HepG2 (cell line): ENCODE data around the gene GPC6. TPM values are rescaled to one million over a fixed set of nuclear protein-coding genes. Genes with fewer than 3 reads are reported as not detected.

ENCODE experiments used
- ATAC-seq: fragments of 200-7000 bp; cut with Tn5 transposase; 3 replicates; pipeline ENCODE4 v1.9.1; 2020; ENCODE audit warnings: mild to moderate bottlenecking, moderate library complexity
- BruUV-seq: library from RNA; stranded (reverse); fragments of 400-500 nt; replicated peaks from 2 replicates; lab custom pipeline; 2021; lab: Mats Ljungman, UMichigan
- CTCF ChIA-PET: fragments of 300-600 bp; formaldehyde crosslinking; extraction: SDS; loops from one replicate; lab custom pipeline; 2021; ENCODE audit warnings: low total read pairs, inconsistent platforms, low intra/inter-chr PET ratio; lab: Yijun Ruan, JAX
- POLR2A ChIA-PET: fragments of 350-600 bp; sonication (Branson Sonifier 250); formaldehyde crosslinking; loops from one replicate; lab custom pipeline; 2020; ENCODE audit warnings: antibody characterized with exemption, inconsistent platforms; lab: Yijun Ruan, JAX
- DNase-seq: peaks from one replicate; pipeline ENCODE4 v3.0.0-alpha.2; 2015; ENCODE audit warnings: low spot score
- FAIRE-seq: peaks from 3 replicates; lab custom pipeline; 2011; peaks lifted over from hg19 to GRCh38; lab: Jason Lieb, UNC
- H2AFZ ChIP-seq: one replicate; pipeline ENCODE4 v1.6.1; 2011; ENCODE audit warnings: low read length, inconsistent platforms
- H3K27ac ChIP-seq: fragments of 300-600 bp; 3 replicates; pipeline ENCODE4 v1.8.0; 2011; ENCODE audit warnings: mixed run types, mild to moderate bottlenecking, mixed read lengths, low read length, inconsistent platforms; ENCODE audit not compliant: insufficient read depth; ENCODE audit errors: extremely low read length
- H3K27me3 ChIP-seq, 2 experiments: fragments of 200-600 bp in 1 of 2; 2 replicates in 1 of 2; 3 replicates in 1 of 2; pipeline versions ENCODE4 v1.6.0 to v1.8.0; 2011; ENCODE audit warnings: low read length in 2 of 2, mild to moderate bottlenecking in 2 of 2, moderate library complexity in 2 of 2, inconsistent platforms in 1 of 2; ENCODE audit not compliant: insufficient read depth in 2 of 2, control insufficient read depth in 1 of 2
- H3K36me3 ChIP-seq, 2 experiments: fragments of 200-600 bp in 1 of 2; replicated peaks in 1 of 2; 2 replicates in 1 of 2; 3 replicates in 1 of 2; pipeline versions ENCODE4 v1.5.1 to v1.8.0; 2011; ENCODE audit warnings: low read length in 2 of 2, inconsistent platforms in 1 of 2; ENCODE audit not compliant: insufficient read depth in 2 of 2, control insufficient read depth in 1 of 2
- H3K4me1 ChIP-seq: 2 replicates; pipeline ENCODE4 v1.5.1; 2012; ENCODE audit warnings: low read length, inconsistent platforms; ENCODE audit not compliant: insufficient read depth
- H3K4me2 ChIP-seq: 2 replicates; pipeline ENCODE4 v1.6.0; 2011; ENCODE audit warnings: low read depth, low read length, inconsistent platforms
- H3K4me3 ChIP-seq, 3 experiments: fragments of 200-600 bp in 1 of 3; sonication (generic), shearing (Covaris generic) in 1 of 3; replicated peaks in 1 of 3; 2 replicates each; pipeline ENCODE4 v1.5.1; 2011 to 2016; ENCODE audit warnings: low read length in 3 of 3, inconsistent platforms in 2 of 3, low read depth in 2 of 3, mild to moderate bottlenecking in 2 of 3, control low read depth in 1 of 3, mixed read lengths in 1 of 3; ENCODE audit not compliant: insufficient read depth in 1 of 3
- H3K79me2 ChIP-seq: one replicate; pipeline ENCODE4 v1.6.1; 2011; ENCODE audit warnings: low read length, inconsistent platforms; ENCODE audit not compliant: insufficient read depth
- H3K9ac ChIP-seq: 2 replicates; pipeline ENCODE4 v1.6.0; 2011; ENCODE audit warnings: mild to moderate bottlenecking, low read depth, low read length, inconsistent platforms; ENCODE audit not compliant: insufficient read depth
- H3K9me3 ChIP-seq: 2 replicates; pipeline ENCODE4 v1.5.1; 2012; ENCODE audit warnings: mild to moderate bottlenecking, low read length
- H4K20me1 ChIP-seq: 2 replicates; pipeline ENCODE4 v1.6.0; 2011; ENCODE audit warnings: inconsistent platforms, mild to moderate bottlenecking, low read length, moderate library complexity; ENCODE audit not compliant: insufficient read depth
- ERF ChIP-seq: IDR thresholded peaks from 2 replicates; pipeline ENCODE4 v1.6.1; 2018; ENCODE audit warnings: missing biosample characterization, missing genetic modification reagents
- GATAD1 ChIP-seq: IDR thresholded peaks from 2 replicates; pipeline ENCODE4 v1.6.1; 2016; ENCODE audit warnings: missing genetic modification reagents, missing compliant biosample characterization
- HNRNPH1 ChIP-seq: fragments of 200-400 bp; formaldehyde crosslinking; optimal IDR thresholded peaks from 2 replicates; pipeline ENCODE3; 2017; ENCODE audit warnings: mild to moderate bottlenecking, low read depth, low read length
- HOXA3 ChIP-seq: sonication (generic); formaldehyde crosslinking; IDR thresholded peaks from 2 replicates; pipeline ENCODE4 v1.5.0; 2020; ENCODE audit warnings: missing genetic modification reagents
- HOXA9 ChIP-seq: sonication (generic); formaldehyde crosslinking; IDR thresholded peaks from 2 replicates; pipeline ENCODE4 v1.8.1; 2022; ENCODE audit warnings: missing genetic modification reagents, mild to moderate bottlenecking, moderate library complexity, borderline replicate concordance
- JDP2 ChIP-seq: sonication (generic); formaldehyde crosslinking; IDR thresholded peaks from 2 replicates; pipeline ENCODE4 v1.8.1; 2022; ENCODE audit warnings: missing genetic modification reagents, borderline replicate concordance
- MTA3 ChIP-seq: sonication (generic); formaldehyde crosslinking; IDR thresholded peaks from 2 replicates; pipeline ENCODE4 v1.4.0; 2020; ENCODE audit warnings: missing genetic modification reagents
- NCOA5 ChIP-seq: sonication (generic); formaldehyde crosslinking; IDR thresholded peaks from 2 replicates; pipeline ENCODE4 v1.4.0; 2020; ENCODE audit warnings: missing genetic modification reagents
- PAX8 ChIP-seq: sonication (generic); formaldehyde crosslinking; IDR thresholded peaks from 2 replicates; pipeline ENCODE4 v1.8.0; 2022; ENCODE audit warnings: mild to moderate bottlenecking, missing genetic modification reagents, borderline replicate concordance
- ZMAT3 ChIP-seq: sonication (generic); formaldehyde crosslinking; conservative IDR thresholded peaks from 2 replicates; pipeline ENCODE4 v1.7.0; 2021; ENCODE audit warnings: missing genetic modification reagents
- ZNF572 ChIP-seq: sonication (generic); formaldehyde crosslinking; IDR thresholded peaks from 2 replicates; pipeline ENCODE4 v1.5.1; 2020; ENCODE audit warnings: mild to moderate bottlenecking, missing genetic modification reagents
- ZNF616 ChIP-seq: sonication (generic); formaldehyde crosslinking; IDR thresholded peaks from 2 replicates; pipeline ENCODE4 v1.5.0; 2020; ENCODE audit warnings: low read depth, mild to moderate bottlenecking, missing genetic modification reagents
- ZNF724P ChIP-seq: sonication (generic); formaldehyde crosslinking; IDR thresholded peaks from 2 replicates; pipeline ENCODE4 v1.8.0; 2022; ENCODE audit warnings: missing genetic modification reagents, borderline replicate concordance
- ZSCAN30 ChIP-seq: sonication (generic); formaldehyde crosslinking; IDR thresholded peaks from 2 replicates; pipeline ENCODE4 v1.5.0; 2020; ENCODE audit warnings: mild to moderate bottlenecking, missing genetic modification reagents
- WGBS: methylation state at CpG from one replicate; pipeline ENCODE4 v1.1.6; 2017; ENCODE audit warnings: low lambda C conversion rate; 5-methylcytosine and 5-hydroxymethylcytosine counted together
- in situ Hi-C: cut with HindIII; loops from 2 replicates; pipeline ENCODE4 v1.10.0; 2017; ENCODE audit warnings: low pct_unique_long_range_greater_than_20kb; ENCODE audit not compliant: extremely low pct_ligation_motif_present
- intact Hi-C: fragments of 100-400 bp; cut with micrococcal nuclease; formaldehyde crosslinking; loops from one replicate; pipeline ENCODE4 v1.10.0; 2022; ENCODE audit not compliant: unreplicated experiment
- polyA plus RNA-seq, 8 experiments: library from polyadenylated mRNA; depleted of rRNA in 3 of 8; stranded (reverse) in 7 of 8; unstranded in 1 of 8; fragments of >200 nt; fragmentation: Illumina TruSeq in 4 of 8; extraction: Trizol in 4 of 8; gene quantifications; 2 replicates each; pipeline versions ENCODE4 v1.2.1 to v1.2.3, GENCODE V29; 2011 to 2016; ENCODE audit warnings: low read depth in 4 of 8, missing spikeins in 1 of 8, mixed read lengths in 1 of 8; ENCODE audit not compliant: insufficient read depth in 1 of 8
- total RNA-seq, 5 experiments: library from RNA; depleted of rRNA; stranded (reverse); fragments of >200 nt; fragmentation: Illumina TruSeq; extraction: Trizol; gene quantifications; 2 replicates each; pipeline ENCODE4 v1.2.3, GENCODE V29; 2016; ENCODE audit warnings: low read depth in 1 of 5
- TF ChIP-seq, protein P1 (sequence below): sonication (generic); formaldehyde crosslinking; IDR thresholded peaks from 2 replicates; pipeline ENCODE4 v1.5.1; 2020; ENCODE audit warnings: mild to moderate bottlenecking, missing genetic modification reagents, borderline replicate concordance
- TF ChIP-seq, protein P2 (sequence below): conservative IDR thresholded peaks from 2 replicates; pipeline ENCODE4 v1.6.1; 2018; ENCODE audit warnings: missing genetic modification reagents
- TF ChIP-seq, protein P3 (sequence below): sonication (generic); formaldehyde crosslinking; IDR thresholded peaks from 2 replicates; pipeline ENCODE4 v1.9.0; 2021; ENCODE audit warnings: missing genetic modification reagents, mild to moderate bottlenecking, borderline replicate concordance

Gene GPC6
- total and polyA plus RNA-seq, 2 of the 13 experiments (the other 11 are each of a cell fraction or from before 2014, with no cell fraction given), result 24.5 to 33.9 TPM

DNA sequence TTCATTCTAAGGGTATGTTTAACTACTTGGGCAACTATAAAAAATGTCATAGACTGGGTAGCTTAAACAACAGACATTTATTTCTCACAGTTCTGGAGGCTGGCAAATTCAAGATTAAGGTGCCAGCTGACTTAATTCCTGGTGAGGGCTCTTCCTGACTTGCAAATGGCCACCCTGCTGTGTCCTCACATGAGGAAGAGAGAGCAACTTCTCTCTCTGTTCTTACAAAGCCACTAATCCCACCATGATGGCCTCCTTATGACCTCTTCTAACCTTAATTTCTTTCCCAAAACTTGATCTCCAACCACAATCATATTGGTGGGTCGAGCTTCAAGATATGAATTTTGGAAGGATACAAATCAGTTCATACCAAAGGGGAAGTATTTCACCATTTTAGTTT lies 853.9 kb downstream of the GPC6 start:
- ATAC-seq (no peak), FAIRE-seq (no peak), DNase-seq (no peak)
- TF ChIP-seq JDP2 (CRISPR knock-in tag) (no peak), ZNF724P (CRISPR knock-in tag) (no peak), NCOA5 (CRISPR knock-in tag) (no peak), ERF (no peak), HOXA3 (CRISPR knock-in tag) (no peak), PAX8 (CRISPR knock-in tag) (no peak), ZSCAN30 (CRISPR knock-in tag) (no peak), ZNF616 (CRISPR knock-in tag) (no peak), HOXA9 (CRISPR knock-in tag) (no peak), GATAD1 (no peak), ZMAT3 (no peak), HNRNPH1 (no peak), ZNF572 (CRISPR knock-in tag) (no peak), MTA3 (CRISPR knock-in tag) (no peak)
- TF ChIP-seq, protein P1, sequence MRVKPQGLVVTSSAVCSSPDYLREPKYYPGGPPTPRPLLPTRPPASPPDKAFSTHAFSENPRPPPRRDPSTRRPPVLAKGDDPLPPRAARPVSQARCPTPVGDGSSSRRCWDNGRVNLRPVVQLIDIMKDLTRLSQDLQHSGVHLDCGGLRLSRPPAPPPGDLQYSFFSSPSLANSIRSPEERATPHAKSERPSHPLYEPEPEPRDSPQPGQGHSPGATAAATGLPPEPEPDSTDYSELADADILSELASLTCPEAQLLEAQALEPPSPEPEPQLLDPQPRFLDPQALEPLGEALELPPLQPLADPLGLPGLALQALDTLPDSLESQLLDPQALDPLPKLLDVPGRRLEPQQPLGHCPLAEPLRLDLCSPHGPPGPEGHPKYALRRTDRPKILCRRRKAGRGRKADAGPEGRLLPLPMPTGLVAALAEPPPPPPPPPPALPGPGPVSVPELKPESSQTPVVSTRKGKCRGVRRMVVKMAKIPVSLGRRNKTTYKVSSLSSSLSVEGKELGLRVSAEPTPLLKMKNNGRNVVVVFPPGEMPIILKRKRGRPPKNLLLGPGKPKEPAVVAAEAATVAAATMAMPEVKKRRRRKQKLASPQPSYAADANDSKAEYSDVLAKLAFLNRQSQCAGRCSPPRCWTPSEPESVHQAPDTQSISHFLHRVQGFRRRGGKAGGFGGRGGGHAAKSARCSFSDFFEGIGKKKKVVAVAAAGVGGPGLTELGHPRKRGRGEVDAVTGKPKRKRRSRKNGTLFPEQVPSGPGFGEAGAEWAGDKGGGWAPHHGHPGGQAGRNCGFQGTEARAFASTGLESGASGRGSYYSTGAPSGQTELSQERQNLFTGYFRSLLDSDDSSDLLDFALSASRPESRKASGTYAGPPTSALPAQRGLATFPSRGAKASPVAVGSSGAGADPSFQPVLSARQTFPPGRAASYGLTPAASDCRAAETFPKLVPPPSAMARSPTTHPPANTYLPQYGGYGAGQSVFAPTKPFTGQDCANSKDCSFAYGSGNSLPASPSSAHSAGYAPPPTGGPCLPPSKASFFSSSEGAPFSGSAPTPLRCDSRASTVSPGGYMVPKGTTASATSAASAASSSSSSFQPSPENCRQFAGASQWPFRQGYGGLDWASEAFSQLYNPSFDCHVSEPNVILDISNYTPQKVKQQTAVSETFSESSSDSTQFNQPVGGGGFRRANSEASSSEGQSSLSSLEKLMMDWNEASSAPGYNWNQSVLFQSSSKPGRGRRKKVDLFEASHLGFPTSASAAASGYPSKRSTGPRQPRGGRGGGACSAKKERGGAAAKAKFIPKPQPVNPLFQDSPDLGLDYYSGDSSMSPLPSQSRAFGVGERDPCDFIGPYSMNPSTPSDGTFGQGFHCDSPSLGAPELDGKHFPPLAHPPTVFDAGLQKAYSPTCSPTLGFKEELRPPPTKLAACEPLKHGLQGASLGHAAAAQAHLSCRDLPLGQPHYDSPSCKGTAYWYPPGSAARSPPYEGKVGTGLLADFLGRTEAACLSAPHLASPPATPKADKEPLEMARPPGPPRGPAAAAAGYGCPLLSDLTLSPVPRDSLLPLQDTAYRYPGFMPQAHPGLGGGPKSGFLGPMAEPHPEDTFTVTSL (CRISPR knock-in tag), result no peak
- TF ChIP-seq, protein P2, sequence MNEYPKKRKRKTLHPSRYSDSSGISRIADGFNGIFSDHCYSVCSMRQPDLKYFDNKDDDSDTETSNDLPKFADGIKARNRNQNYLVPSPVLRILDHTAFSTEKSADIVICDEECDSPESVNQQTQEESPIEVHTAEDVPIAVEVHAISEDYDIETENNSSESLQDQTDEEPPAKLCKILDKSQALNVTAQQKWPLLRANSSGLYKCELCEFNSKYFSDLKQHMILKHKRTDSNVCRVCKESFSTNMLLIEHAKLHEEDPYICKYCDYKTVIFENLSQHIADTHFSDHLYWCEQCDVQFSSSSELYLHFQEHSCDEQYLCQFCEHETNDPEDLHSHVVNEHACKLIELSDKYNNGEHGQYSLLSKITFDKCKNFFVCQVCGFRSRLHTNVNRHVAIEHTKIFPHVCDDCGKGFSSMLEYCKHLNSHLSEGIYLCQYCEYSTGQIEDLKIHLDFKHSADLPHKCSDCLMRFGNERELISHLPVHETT, result no peak
- TF ChIP-seq, protein P3, sequence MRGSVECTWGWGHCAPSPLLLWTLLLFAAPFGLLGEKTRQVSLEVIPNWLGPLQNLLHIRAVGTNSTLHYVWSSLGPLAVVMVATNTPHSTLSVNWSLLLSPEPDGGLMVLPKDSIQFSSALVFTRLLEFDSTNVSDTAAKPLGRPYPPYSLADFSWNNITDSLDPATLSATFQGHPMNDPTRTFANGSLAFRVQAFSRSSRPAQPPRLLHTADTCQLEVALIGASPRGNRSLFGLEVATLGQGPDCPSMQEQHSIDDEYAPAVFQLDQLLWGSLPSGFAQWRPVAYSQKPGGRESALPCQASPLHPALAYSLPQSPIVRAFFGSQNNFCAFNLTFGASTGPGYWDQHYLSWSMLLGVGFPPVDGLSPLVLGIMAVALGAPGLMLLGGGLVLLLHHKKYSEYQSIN, result no peak
- Histone ChIP-seq H3K4me1 (no peaks in the 10 kb centered on the region), H3K27ac (no peak overlapping the region), H3K4me2 (no peak overlapping the region), H3K4me3 (no peak overlapping the region), H3K9me3 (peaks cover 17% of the 10 kb centered on the region), H3K27me3 (no peaks in the 10 kb centered on the region), H3K9ac (no peak overlapping the region), H3K79me2 (no peaks in the 10 kb centered on the region), H3K36me3 (no peaks in the 10 kb centered on the region), H4K20me1 (no peaks in the 10 kb centered on the region), H2AFZ (no peak overlapping the region)
- no TSS peak for BruUV-seq
- ChIA-PET POLR2A (no interaction called here), CTCF (no interaction called here)
- 72% methylated on average over 1 of the region's 1 CpG for WGBS
- in situ Hi-C loops (no loop called here), intact Hi-C loops (no loop called here)
